Activated CD4-positive, alpha-beta T cell treated with anti-CD3 and anti-CD28 coated beads for 24 hours (primary cell): ENCODE data around the gene CTSL.

Experiments used
- DNase-seq, 2 donors: peaks; one replicate each; pipeline ENCODE4 v3.0.0-alpha.2; 2020; ENCODE audit warnings: low read depth in 2 of 2

CTSL gene

GRCh38 chr9:87699835-87700234 is 26.1 kb upstream of the CTSL start:
- no peak for DNase-seq

- no peak for DNase-seq
Measured at GRCh38 chr9:87701491-87701890, 24.4 kb upstream of the CTSL start.

- no peak for DNase-seq
Measured at GRCh38 chr9:87701931-87702421, 23.9 kb upstream of the CTSL start.

- DNase-seq = no peak
Measured at GRCh38 chr9:87702921-87703320, 23.0 kb upstream of the CTSL start.

GRCh38 chr9:87703636-87704276 is 22.2 kb upstream of the CTSL start:
- DNase-seq = no peak

- DNase-seq = no peak
Measured at GRCh38 chr9:87704342-87704741, 21.6 kb upstream of the CTSL start.

GRCh38 chr9:87706066-87706739 is 19.7 kb upstream of the CTSL start:
- DNase-seq = no peak

- DNase-seq = no peak
Measured at GRCh38 chr9:87707805-87708506, 18.0 kb upstream of the CTSL start.

- DNase-seq = no peak
Measured at GRCh38 chr9:87708546-87708945, 17.4 kb upstream of the CTSL start.

GRCh38 chr9:87708986-87709728 is 16.8 kb upstream of the CTSL start:
- no peak for DNase-seq

- no peak for DNase-seq
Measured at GRCh38 chr9:87710443-87710842, 15.5 kb upstream of the CTSL start.

GRCh38 chr9:87711857-87712800 is 13.8 kb upstream of the CTSL start:
- no peak for DNase-seq

- no peak for DNase-seq
Measured at GRCh38 chr9:87712801-87713277, 13.1 kb upstream of the CTSL start.

GRCh38 chr9:87713278-87713987 is 12.5 kb upstream of the CTSL start:
- DNase-seq = peak in 1 of 2 donors; percentile 25

- DNase-seq = no peak
Measured at GRCh38 chr9:87713988-87714330, 12.0 kb upstream of the CTSL start.

GRCh38 chr9:87714819-87715218 is 11.1 kb upstream of the CTSL start:
- DNase-seq = no peak

- DNase-seq = no peak
Measured at GRCh38 chr9:87716141-87716540, 9.8 kb upstream of the CTSL start.

- no peak for DNase-seq
Measured at GRCh38 chr9:87717456-87717855, 8.5 kb upstream of the CTSL start.

- DNase-seq = no peak
Measured at GRCh38 chr9:87718231-87718630, 7.7 kb upstream of the CTSL start.

- no peak for DNase-seq
Measured at GRCh38 chr9:87718852-87719612, 6.9 kb upstream of the CTSL start.
